SHP77 (cell line): Measurements from ENCODE around the gene LRRC7.

Experiments
- DNase-seq, 2 experiments: peaks; one replicate each; lab custom pipeline; 2025; lab: John Stamatoyannopoulos, UW

The LRRC7 gene

GRCh38 chr1:69567652-69568420 lies at the start of gene LRRC7:
TSS of gene LRRC7 (plus strand) at chr1:69567922. CDS start at chr1:69568640, 718 bp downstream.
- DNase-seq: peak in 1 of 2 experiments; percentile 13

- DNase-seq: no peak
Observed at GRCh38 chr1:69519006-69519405, 48.7 kb upstream of the LRRC7 start.

- DNase-seq: no peak
Observed at GRCh38 chr1:69520326-69520725, 47.4 kb upstream of the LRRC7 start.

- no peak for DNase-seq
Observed at GRCh38 chr1:69523032-69523431, 44.7 kb upstream of the LRRC7 start.

GRCh38 chr1:69523461-69523860 lies 44.3 kb upstream of the LRRC7 start:
- no peak for DNase-seq

- no peak for DNase-seq
Observed at GRCh38 chr1:69524015-69524414, 43.7 kb upstream of the LRRC7 start.

- no peak for DNase-seq
Observed at GRCh38 chr1:69527273-69527672, 40.4 kb upstream of the LRRC7 start.

- no peak for DNase-seq
Observed at GRCh38 chr1:69528376-69528775, 39.3 kb upstream of the LRRC7 start.

GRCh38 chr1:69533343-69533742 lies 34.4 kb upstream of the LRRC7 start:
- no peak for DNase-seq

GRCh38 chr1:69534829-69535228 lies 32.9 kb upstream of the LRRC7 start:
- no peak for DNase-seq

GRCh38 chr1:69535490-69535889 lies 32.2 kb upstream of the LRRC7 start:
- DNase-seq: no peak

GRCh38 chr1:69540052-69540451 lies 27.7 kb upstream of the LRRC7 start:
- DNase-seq: peak; percentile 11 to 27

- DNase-seq: no peak
Observed at GRCh38 chr1:69551476-69552324, 16.0 kb upstream of the LRRC7 start.

GRCh38 chr1:69553726-69554125 lies 14.0 kb upstream of the LRRC7 start:
- no peak for DNase-seq

GRCh38 chr1:69568421-69569174 lies 876 bp downstream of the LRRC7 start:
- no peak for DNase-seq

- no peak for DNase-seq
Observed at GRCh38 chr1:69569175-69569541, 1.4 kb downstream of the LRRC7 start.

- no peak for DNase-seq
Observed at GRCh38 chr1:69569576-69570328, 2.0 kb downstream of the LRRC7 start.

- no peak for DNase-seq
Observed at GRCh38 chr1:69570356-69570755, 2.6 kb downstream of the LRRC7 start.

- no peak for DNase-seq
Observed at GRCh38 chr1:69572921-69573320, 5.2 kb downstream of the LRRC7 start.

- DNase-seq: no peak
Observed at GRCh38 chr1:69573911-69574310, 6.2 kb downstream of the LRRC7 start.

GRCh38 chr1:69585666-69586065 lies 17.9 kb downstream of the LRRC7 start:
- no peak for DNase-seq

- no peak for DNase-seq
Observed at GRCh38 chr1:69587391-69587790, 19.7 kb downstream of the LRRC7 start.
